Raji (cell line): ENCODE data around the gene MAPRE3.

ENCODE experiments used
- POLR2A ChIP-seq: IDR thresholded peaks from 2 replicates; pipeline ENCODE4 v1.6.1; 2011; ENCODE audit warnings: low read depth, low read length, control low read depth; ENCODE audit not compliant: insufficient read depth

Gene MAPRE3

DNA sequence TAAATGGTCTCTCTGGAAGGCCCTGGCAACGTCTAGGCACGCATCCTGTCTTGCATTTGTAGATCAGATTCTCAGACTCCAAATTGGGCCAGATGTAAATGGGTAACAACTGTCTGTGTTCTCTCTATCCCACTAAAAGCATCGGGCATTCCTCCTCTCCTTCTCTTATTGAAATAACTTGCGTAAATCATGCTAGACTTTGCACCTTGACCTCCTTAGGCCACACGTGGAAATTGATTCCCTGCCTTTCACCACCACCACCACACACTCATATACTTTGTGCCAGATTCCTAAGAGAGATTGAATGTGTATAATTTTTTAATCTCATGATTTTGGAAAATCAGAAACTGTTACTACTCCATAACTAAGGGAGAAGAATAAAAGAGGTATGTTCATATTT is 21.3 kb downstream of the MAPRE3 start:
- no peak for TF ChIP-seq POLR2A

DNA sequence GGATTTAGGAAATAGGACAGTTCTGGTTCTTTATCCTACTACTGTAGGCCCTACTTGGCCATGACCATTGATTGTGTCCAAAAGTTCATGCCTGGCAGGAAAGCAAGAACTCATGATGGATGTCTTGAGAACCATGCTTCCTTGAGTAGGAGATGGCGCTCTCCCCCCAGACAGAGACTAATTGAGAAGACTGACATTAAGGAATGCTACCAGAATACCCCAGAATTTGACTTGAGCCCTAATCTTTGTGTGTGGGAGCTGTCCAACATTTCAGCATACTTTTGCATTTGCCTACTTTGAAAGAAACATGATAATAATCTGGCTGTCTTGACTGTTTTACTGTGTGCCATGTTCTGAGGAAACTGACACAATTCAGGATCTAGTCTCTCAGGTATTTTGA is 23.3 kb downstream of the MAPRE3 start:
- no peak for TF ChIP-seq POLR2A

DNA sequence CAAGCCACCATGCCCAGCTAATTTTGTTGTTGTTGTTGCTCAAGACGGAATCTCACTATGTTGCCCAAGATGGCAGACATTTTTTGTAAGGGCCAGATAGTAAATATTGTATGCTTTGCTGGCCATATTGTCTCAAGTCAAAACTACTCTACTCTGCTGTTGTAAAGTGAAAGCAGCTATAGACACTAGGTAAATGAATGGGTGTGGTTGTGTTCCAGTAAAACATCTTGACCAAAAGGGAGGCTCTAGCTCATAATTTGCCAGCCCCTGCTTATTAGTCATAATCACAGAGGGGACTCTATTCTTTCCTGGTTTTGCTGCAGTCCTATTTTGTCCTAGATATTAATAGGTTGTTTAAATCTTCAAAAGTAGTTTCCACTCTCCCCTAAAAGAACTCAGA is 24.5 kb downstream of the MAPRE3 start:
- TF ChIP-seq POLR2A, result no peak

DNA sequence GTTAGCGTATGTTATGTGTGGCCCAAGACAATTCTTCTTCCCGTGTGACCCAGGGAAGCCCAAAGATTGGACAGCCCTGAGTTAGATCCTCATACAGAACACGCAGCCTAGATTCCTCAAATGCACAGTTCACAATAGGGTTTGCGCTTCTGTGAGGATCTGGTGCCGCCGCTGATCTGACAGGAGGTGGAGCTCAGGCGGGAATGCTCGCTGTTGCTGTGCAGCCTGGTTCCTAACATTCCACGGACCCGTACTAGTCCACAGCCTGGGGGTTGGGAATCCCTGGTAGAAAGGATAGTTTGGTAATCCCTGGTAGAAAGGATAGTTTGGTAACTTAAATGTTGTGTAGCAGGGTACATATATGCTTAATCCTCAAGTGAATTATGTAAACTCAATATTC is 27.0 kb downstream of the MAPRE3 start:
- TF ChIP-seq POLR2A, result no peak

DNA sequence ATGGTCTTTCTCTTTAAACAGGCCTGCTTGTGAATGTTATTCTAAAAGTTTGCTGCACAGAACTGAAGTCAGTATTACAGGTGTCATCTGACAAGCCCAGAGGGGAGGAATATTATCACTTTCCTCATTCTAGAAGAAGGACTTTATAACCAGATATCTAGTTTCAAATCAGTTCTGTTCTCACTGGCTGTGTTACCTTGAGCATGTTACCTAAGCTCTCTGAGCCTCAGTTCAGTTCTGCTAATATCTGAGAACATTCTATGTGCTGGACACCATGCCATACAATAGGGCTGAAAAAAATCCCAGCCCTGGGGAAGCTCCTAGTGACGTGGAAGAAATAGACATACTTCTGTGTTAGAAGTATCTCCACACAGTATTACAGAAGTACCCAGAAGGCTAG is 27.9 kb downstream of the MAPRE3 start:
- TF ChIP-seq POLR2A, result no peak

DNA sequence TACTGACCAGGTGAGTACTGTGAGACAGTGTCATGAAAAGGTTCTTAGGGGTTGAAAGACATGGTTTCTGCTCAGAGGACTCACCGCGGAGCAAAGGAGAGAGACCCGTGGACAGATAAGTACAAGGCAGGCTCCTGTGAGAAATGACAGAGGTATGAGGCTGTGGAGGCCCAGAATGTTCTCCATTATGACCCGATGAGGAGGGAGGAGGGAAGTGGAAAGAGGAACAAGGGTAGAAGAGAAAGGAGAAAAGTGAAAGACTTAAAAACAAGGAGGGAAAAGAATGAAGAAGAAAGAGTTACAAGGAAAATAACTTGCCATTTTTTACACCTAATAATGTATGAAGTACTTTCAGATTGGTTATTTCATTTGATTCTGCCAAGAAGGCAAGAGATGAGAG is 29.8 kb downstream of the MAPRE3 start:
- no peak for TF ChIP-seq POLR2A

DNA sequence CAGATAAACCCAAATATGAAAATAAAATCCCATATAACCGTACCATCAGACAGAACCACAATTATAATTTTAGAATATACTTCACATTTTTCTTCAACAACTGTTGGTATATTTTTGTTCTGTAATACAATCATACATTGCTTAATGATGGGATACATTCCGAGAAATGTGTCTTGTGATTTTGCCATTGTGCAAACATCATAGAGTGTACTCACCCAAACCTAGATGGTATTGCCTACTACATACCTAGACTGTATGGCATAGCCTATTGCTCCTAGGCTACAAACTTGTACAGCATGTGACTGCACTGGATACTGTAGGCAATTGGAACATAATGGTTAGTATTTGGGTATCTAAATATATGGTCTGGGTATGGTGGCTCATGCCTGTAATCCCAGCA is 30.6 kb downstream of the MAPRE3 start:
- TF ChIP-seq POLR2A, result no peak

DNA sequence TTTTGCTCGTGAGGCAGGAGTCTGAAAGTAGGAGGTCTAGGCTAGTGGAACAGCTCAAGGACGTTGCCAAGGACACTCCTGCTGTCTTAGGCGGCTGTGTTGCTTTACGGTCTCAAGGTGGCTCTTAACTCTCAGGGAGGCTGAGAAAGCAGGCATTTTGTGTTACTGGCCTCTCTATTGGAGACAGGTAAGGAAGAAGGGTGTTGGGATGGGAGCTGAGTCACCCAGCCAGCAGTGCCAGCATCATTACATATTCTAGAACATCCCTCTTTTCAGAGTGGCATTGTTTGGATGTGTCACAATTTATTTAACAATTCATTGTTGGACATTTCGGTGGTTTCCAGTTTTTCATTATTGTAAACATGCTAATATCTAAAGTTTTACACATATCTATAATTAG is 31.5 kb downstream of the MAPRE3 start:
- TF ChIP-seq POLR2A, result no peak

DNA sequence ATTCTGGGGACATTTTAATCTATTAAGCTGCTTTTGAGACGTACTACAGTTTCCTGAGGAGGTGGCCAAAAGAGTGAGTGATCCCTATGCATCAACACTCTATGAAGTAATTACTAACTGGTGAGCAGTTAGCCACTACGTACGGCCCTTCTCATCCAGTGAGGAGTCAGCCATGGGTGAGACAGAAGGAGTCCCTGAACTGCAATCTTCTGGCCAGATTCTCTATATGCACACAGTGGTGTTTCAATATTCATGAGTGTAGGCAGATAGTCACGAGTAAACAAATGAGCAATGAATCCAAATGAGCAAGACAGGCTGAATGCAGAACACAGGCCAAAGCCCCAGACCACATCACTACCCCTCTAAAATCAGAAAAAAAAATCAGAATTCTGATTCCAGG is 32.6 kb downstream of the MAPRE3 start:
- TF ChIP-seq POLR2A, result no peak

DNA sequence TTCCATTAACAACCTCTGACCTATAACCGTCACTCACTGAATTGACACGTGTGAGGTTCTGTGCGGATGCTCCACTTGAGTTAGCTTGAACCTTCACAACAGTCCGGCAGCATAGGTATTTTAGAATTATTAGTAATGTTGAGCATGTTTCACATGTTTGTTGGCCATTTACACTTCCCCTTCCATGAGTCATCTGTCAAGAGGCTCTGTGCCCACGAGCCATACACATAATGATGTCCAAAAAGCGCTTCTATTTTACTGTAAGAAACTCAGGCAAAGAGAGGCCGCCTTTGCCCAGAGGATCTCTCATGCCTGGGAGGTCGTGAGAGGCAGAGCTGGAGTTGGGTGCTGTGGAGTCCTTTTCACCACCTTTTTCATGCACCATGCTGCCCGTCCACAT is 33.4 kb downstream of the MAPRE3 start:
- TF ChIP-seq POLR2A, result no peak

DNA sequence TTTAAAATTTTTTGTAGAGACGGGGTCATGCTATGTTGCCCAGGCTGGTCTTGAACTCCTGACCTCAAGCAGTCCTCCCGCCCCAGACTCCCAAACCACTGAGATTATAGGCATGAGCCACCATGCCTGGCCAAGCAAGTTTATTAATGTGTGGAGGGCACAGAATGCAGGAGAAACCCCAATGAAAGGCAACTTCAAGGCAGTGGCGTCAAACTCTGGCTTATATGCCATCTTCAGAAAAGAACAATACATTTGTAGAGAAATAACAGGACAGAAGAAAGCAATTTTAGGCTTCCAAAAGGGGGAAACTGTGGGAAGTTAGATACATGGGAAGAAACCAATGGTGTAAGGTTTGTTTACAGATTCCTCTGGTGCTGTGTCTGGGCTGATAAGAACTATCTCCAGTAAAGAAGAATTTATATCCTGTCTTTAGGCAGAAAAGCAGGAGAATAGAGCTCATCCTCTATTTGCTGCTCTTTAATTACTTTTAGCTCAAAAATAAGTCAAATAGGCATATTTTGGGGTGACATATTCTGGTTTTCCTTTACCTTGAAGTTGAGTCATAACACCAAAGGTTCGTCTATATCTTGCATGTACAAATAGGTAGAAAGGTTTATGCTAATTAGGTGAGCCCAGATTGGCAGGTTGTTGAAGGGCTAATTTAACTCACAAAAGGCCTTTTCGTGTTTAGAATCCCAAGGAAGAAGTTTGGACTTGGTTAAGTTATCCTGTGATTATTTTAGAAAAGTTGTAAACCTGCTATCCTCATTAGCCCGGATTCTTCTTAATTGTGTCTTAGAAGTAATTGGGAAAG is 36.4 kb downstream of the MAPRE3 start:
- no peak for TF ChIP-seq POLR2A

DNA sequence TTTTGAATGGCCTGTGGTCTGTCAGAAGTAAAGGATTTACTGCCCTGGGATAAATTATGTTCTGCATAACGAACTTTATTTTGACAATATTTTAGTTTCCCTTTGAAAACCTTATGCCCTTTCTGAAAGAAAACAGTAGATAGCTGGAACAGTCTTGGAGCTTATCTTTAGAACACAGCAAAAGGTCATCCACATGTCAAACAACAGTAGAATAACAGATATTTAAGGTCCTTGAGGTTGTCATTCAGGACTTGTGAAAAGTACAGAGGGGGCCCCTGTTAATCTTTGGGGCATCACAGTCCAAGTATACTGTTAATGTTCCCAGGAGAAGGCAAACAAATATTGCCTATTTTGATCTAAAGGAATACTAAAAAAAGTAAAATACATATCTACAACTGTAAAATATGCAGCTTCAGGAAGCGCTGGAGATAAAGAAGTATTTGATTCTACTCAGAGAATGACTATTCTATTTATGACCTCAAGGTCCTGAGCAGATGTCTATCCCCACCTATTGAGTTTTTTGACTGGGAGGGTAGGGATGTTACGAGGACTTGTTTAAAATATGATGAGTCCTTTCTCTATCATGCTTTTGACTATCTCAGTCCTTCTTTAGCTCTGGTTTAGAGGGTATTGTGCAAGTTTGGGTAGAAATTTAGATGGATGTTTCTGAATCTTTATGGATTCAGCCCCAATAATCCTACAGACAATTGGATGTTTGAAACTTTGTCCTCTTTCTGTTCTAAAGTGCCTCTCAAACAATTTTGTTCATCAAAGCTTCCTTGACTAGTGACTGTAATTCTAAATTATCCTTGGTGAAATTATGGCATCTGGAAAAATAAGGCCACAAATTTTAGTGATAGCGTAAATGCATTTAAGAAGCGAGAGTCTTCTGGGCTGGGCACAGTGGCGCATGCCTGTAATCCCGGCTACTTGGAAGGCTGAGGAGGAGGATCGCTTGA is 37.3 kb downstream of the MAPRE3 start:
- no peak for TF ChIP-seq POLR2A

DNA sequence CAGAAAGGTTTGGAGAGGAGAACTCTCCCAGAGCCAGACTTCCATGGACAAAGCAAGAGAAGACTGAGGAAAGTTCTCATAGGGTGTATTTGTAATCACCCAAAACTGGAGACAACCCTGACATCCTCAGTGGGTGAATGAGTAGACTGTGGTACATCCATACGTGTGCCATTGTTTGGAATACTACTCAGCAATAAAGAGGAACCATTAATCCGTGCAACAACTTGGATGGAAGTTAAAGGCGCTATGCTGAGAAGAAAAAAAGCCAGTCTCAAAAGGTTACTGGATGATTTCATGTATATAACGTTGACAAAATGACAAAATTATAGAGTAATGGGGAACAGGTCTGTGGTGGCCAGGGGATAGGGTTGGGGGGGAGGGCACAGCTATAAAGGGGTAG is 38.2 kb downstream of the MAPRE3 start:
- TF ChIP-seq POLR2A, result no peak

DNA sequence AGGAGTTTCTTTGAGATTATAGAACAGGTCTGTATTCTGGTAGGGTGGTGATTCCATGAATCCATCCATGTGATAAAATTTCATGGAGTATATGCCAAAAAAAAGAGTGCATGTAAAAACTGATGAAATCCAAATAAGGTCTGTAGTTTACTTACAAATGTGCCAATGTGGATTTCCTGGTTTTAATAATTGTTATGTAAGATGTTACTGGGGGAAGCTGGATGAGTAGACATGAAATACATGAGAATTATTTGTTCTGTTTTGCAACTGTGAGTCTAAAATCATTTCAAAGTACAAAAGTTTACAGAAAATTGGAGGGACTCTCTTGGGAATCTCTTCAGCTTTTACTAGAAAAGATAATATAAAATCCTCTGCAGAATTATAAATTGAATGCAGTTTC is 38.6 kb downstream of the MAPRE3 start:
- TF ChIP-seq POLR2A, result no peak

DNA sequence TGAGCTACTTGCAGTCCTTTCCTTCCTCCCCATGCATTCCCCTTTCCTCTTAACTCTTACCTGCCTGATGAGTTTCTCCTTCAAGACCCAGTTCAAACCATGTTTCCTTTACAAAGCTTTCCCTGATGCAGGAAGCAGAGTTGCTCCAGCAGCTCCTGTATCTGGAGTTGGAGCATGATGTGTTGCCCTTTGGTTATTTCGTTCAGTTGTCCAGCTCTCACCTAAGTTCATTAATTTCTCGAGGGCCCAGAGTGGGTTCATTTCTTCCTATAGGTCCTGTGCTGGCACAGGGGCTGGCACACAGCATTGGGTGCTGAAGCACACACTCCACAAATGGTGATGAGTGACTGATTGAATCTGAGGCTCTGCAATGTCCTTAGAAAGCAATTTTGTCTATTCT is 39.3 kb downstream of the MAPRE3 start:
- TF ChIP-seq POLR2A, result no peak

DNA sequence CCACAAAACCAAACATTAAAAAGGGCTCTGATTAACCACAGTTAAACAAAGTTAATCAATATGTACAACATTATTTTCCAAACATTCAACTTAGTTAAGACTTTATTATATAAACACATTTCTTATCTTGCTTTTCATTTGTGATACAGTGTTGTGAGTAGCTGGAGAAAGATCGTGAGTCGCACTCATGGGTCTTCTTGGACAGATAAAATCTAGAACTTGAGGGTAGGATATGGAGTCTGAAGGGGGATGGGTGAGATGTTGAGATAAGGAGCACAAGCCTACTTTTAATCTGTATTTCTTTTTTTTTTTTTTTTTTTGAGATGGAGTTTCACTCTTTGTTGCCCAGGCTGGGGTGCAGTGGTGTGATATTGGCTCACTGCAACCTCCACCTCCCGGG is 39.7 kb downstream of the MAPRE3 start:
- no peak for TF ChIP-seq POLR2A
